ENCODE data around the gene APOBEC4. TPM values are rescaled to one million over a fixed set of nuclear protein-coding genes. Genes with fewer than 3 reads are reported as not detected.

The APOBEC4 gene
- total and polyA plus RNA-seq, 2 of the 4 experiments (the other 2 are of a cell fraction): not detected

- POLR2A ChIA-PET (ENCODE audit: unreplicated experiment): interaction anchor here (0.7 kb wide), 1 partner anchor 281 kb away, joined by 3 read pairs; no protein-coding TSS in a partner anchor
- Histone ChIP-seq H4K20me1 (ENCODE audit: insufficient read depth, low read length) (peaks cover 24% of the 10 kb centered on the region; the same call in 1 of the 2 replicates), H3K79me1 (ENCODE audit: low read depth in 1 of 2, low read length in 2 of 2) (peaks cover 17 to 38% of the 10 kb centered on the region in 2 experiments), H3K9me1 (ENCODE audit: insufficient read depth, low read length) (peaks cover 7% of the 10 kb centered on the region; the same call in 1 of the 2 replicates), H2AFZ (replicated peaks; ENCODE audit: low read length, poor library complexity) (no peak overlapping the region), H3K9me3 (ENCODE audit: control insufficient read depth, insufficient read depth, low read length) (no peaks in the 10 kb centered on the region), H2BK15ac (ENCODE audit: low read depth, low read length) (no peak overlapping the region), H4K91ac (ENCODE audit: insufficient read depth, low read depth, low read length) (no peak overlapping the region), H3K27ac (ENCODE audit: insufficient read depth, low read length) (peak overlapping the region; percentile 98; the same call in 1 of the 2 replicates), H2AK9ac (replicated peaks; ENCODE audit: low read depth, low read length, poor library complexity) (no peak overlapping the region), H3K18ac (ENCODE audit: low read depth, low read length) (0 out of 2 replicates have a peak overlapping the region, but pooled peaks have one; percentile 66), H3K4me1 (ENCODE audit: control insufficient read depth, insufficient read depth, low read length) (peaks cover 8% of the 10 kb centered on the region), H3K27me3 (ENCODE audit: control insufficient read depth, insufficient read depth, low read length) (no peaks in the 10 kb centered on the region), H2AK5ac (ENCODE audit: low read depth, low read length) (no peak overlapping the region), H3K9ac (ENCODE audit: low read depth, low read length) (peak overlapping the region; percentile 96), H3K56ac (ENCODE audit: extremely low read depth, insufficient read depth, low read length) (peak overlapping the region; percentile 76), H3K36me3 (ENCODE audit: control insufficient read depth, insufficient read depth, low read length) (peaks cover 20% of the 10 kb centered on the region), H4K5ac (ENCODE audit: low read depth, low read length) (no peak overlapping the region), H3K4me2 (ENCODE audit: low read depth, low read length) (peak overlapping the region; percentile 99), H3K23ac (ENCODE audit: low read depth, low read length) (no peak overlapping the region; the same call in 1 of the 2 replicates), H3K4me3 (ENCODE audit: insufficient read depth, low read depth, low read length) (peak overlapping the region; percentile 85), H3K4ac (ENCODE audit: low read depth, low read length) (peak overlapping the region; percentile 60; the same call in 1 of the 2 replicates), H2BK20ac (ENCODE audit: low read depth, low read length) (no peak overlapping the region), H4K8ac (ENCODE audit: low read depth in 2 of 2, low read length in 2 of 2) (peak overlapping the region; percentile 75 to 76; a peak in 2 of 4 replicates), H3K14ac (replicated peaks; ENCODE audit: low read depth, low read length) (no peak overlapping the region), H2BK5ac (ENCODE audit: low read depth, low read length, poor library complexity, severe bottlenecking) (peak overlapping the region; percentile 93), H2BK120ac (ENCODE audit: low read depth, low read length) (peak overlapping the region; percentile 57; the same call in 1 of the 2 replicates)
- intact Hi-C loops (cut with micrococcal nuclease): loop anchor here (5.0 to 10.0 kb wide), 3 partner anchors 423 to 753 kb away; partner anchors contain the start of genes C1orf21 and TSEN15
- peak; percentile 98 for TF ChIP-seq CEBPB (IDR thresholded peaks at IDR 0.05; ENCODE audit: low read depth, low read length)
- TF ChIP-seq POLR2A (IDR thresholded peaks at IDR 0.05; ENCODE audit: low read depth, low read length): no peak
- WGBS, 2 experiments (ENCODE audit: extremely low coverage in 2 of 2, insufficient read length in 1 of 2): no CpG with 5 or more reads among the region's 2 CpGs
- CTCF ChIA-PET: interaction anchor here (0.6 to 0.7 kb wide), 2 partner anchors 70 to 284 kb away, joined by 3 read pairs; no protein-coding TSS in a partner anchor
- no peak for ATAC-seq (ENCODE audit: low read depth)
- peak; percentile 79 for DNase-seq
- in situ Hi-C loops (cut with MboI; ENCODE audit: low sequenced_read_pairs): no loop called here
- dilution Hi-C loops (cut with HindIII; ENCODE audit: low sequenced_read_pairs, unreplicated experiment): no loop called here
- no TSS peak for BruUV-seq (replicated peaks)
Measured at GRCh38 chr1:183632114-183632513, 21.0 kb downstream of the APOBEC4 start.
